HUES64 (cell line): ENCODE data around the gene ARHGAP18.

Experiments used
- H3K27ac ChIP-seq: 2 replicates; pipeline ENCODE4 v1.7.0; 2013; ENCODE audit warnings: low read depth, low read length, inconsistent platforms
- H3K27me3 ChIP-seq: 2 replicates; pipeline ENCODE4 v1.6.1; 2013; ENCODE audit warnings: mild to moderate bottlenecking, low read length; ENCODE audit not compliant: insufficient read depth
- H3K36me3 ChIP-seq: 2 replicates; pipeline ENCODE4 v1.6.1; 2013; ENCODE audit warnings: mild to moderate bottlenecking, low read length; ENCODE audit not compliant: insufficient read depth
- H3K4me1 ChIP-seq: 2 replicates; pipeline ENCODE4 v1.6.1; 2013; ENCODE audit warnings: mild to moderate bottlenecking, low read length, moderate library complexity; ENCODE audit not compliant: insufficient read depth
- H3K4me3 ChIP-seq: 2 replicates; pipeline ENCODE4 v1.5.1; 2013; ENCODE audit warnings: mild to moderate bottlenecking, low read length, moderate library complexity
- H3K9ac ChIP-seq: 2 replicates; pipeline ENCODE4 v1.6.1; 2013; ENCODE audit warnings: mild to moderate bottlenecking, low read depth, low read length
- H3K9me3 ChIP-seq: 2 replicates; pipeline ENCODE4 v1.6.1; 2013; ENCODE audit warnings: low read depth, low read length; ENCODE audit not compliant: insufficient read depth
- WGBS: fragments of 150-250, 120-280 bp; methylation state at CpG from one replicate; pipeline ENCODE4 v1.1.7; 2013; ENCODE audit warnings: missing lambda C conversion rate; 5-methylcytosine and 5-hydroxymethylcytosine counted together

Gene ARHGAP18

GRCh38 chr6:129665555-129665954 is 44.4 kb downstream of the ARHGAP18 start:
- Histone ChIP-seq H3K4me3 (no peak overlapping the region), H3K27me3 (no peaks in the 10 kb centered on the region), H3K4me1 (peaks cover 12% of the 10 kb centered on the region), H3K9ac (no peak overlapping the region), H3K9me3 (no peaks in the 10 kb centered on the region), H3K36me3 (no peaks in the 10 kb centered on the region), H3K27ac (no peak overlapping the region)
- WGBS, result 88% methylated on average over 2 of the region's 3 CpGs

GRCh38 chr6:129663531-129663930 is 46.4 kb downstream of the ARHGAP18 start:
- no peak overlapping the region for H3K9ac ChIP-seq
- peaks cover 9% of the 10 kb centered on the region for H3K4me1 ChIP-seq
- 95% methylated on average over 3 of the region's 3 CpGs for WGBS
- H3K36me3 ChIP-seq, result no peaks in the 10 kb centered on the region
- no peak overlapping the region for H3K4me3 ChIP-seq
- no peaks in the 10 kb centered on the region for H3K9me3 ChIP-seq
- H3K27me3 ChIP-seq, result no peaks in the 10 kb centered on the region
- no peak overlapping the region for H3K27ac ChIP-seq

GRCh38 chr6:129662980-129663431 is 47.0 kb downstream of the ARHGAP18 start:
- H3K9ac ChIP-seq, result no peak overlapping the region
- no peaks in the 10 kb centered on the region for H3K36me3 ChIP-seq
- H3K27ac ChIP-seq, result no peak overlapping the region
- H3K9me3 ChIP-seq, result no peaks in the 10 kb centered on the region
- peaks cover 8% of the 10 kb centered on the region for H3K4me1 ChIP-seq
- WGBS, result 94% methylated on average over 3 of the region's 4 CpGs
- no peak overlapping the region for H3K4me3 ChIP-seq
- no peaks in the 10 kb centered on the region for H3K27me3 ChIP-seq

- Histone ChIP-seq H3K9me3 (no peaks in the 10 kb centered on the region), H3K36me3 (no peaks in the 10 kb centered on the region), H3K4me1 (peaks cover 3% of the 10 kb centered on the region; the same call in 1 of the 2 replicates), H3K9ac (no peak overlapping the region), H3K27me3 (no peaks in the 10 kb centered on the region), H3K27ac (no peak overlapping the region), H3K4me3 (no peak overlapping the region)
- 93% methylated on average over 2 of the region's 2 CpGs for WGBS
Observed at GRCh38 chr6:129662406-129662766, 47.6 kb downstream of the ARHGAP18 start.

DNA sequence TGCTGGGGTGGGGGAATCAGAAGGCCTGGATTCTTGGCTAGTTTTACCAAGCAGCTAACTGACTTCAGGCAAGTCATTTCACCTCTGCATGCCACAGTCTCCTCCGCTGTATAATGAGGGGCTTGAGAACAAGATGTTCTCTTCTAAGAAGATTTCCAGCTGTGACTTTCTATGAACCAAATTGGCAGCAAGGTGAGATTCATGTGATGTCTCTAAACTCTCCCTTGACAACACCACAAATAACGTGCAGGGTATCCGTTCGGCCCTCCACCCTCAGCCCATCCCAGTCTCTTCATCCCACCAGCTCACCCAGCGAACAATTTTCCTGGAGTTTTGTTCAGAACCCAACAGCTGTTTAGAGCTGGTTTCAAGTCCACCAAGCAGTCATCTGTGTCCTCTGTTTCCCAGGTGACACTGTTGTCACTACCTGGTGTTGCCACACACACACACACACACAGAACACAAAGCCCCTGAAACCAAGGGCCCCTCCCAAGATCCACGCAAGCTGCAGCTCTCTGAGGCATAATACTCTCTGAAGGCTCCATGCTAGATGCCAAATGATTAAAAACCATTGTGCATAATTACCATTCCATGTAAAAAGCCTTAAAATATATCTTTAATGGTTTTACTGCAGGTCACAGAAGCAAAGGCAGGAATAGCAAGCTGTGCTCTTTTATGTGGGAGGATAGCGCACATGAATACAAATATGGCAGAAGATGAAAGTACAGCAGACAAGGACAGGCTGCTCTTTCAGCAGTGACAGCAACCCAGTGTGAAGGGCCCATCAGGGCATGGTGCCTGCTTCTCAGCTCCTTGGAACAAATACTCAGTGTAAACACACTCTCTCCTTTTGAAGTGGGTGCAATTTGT is 48.2 kb downstream of the ARHGAP18 start:
- Histone ChIP-seq H3K4me1 (peaks cover 3% of the 10 kb centered on the region; the same call in 1 of the 2 replicates), H3K27me3 (no peaks in the 10 kb centered on the region), H3K4me3 (no peak overlapping the region), H3K27ac (no peak overlapping the region), H3K9me3 (no peaks in the 10 kb centered on the region), H3K9ac (no peak overlapping the region), H3K36me3 (no peaks in the 10 kb centered on the region)
- WGBS, result 89% methylated on average over 7 of the region's 7 CpGs

DNA sequence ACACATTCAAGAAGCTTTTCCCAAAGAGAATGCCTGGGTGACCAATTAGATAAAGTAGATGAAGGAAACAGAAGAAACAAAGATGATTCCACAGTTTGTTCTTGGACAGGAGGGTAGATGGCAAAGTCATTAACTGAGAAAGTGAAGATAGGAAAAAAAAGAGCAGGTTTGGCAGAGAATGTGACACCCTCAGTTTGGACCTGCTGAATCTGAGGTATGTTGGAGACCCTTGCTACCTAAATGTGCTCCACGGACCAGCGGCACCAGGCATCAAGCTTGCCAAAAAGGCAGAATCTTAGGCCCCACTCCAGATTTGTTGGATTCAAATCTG is 49.7 kb downstream of the ARHGAP18 start:
- H3K36me3 ChIP-seq, result no peaks in the 10 kb centered on the region
- H3K9ac ChIP-seq, result no peak overlapping the region
- WGBS, result 97% methylated on average over 2 of the region's 2 CpGs
- H3K4me3 ChIP-seq, result no peak overlapping the region
- peaks cover 3% of the 10 kb centered on the region; the same call in 1 of the 2 replicates for H3K4me1 ChIP-seq
- no peak overlapping the region for H3K27ac ChIP-seq
- no peaks in the 10 kb centered on the region for H3K9me3 ChIP-seq
- no peaks in the 10 kb centered on the region for H3K27me3 ChIP-seq

DNA sequence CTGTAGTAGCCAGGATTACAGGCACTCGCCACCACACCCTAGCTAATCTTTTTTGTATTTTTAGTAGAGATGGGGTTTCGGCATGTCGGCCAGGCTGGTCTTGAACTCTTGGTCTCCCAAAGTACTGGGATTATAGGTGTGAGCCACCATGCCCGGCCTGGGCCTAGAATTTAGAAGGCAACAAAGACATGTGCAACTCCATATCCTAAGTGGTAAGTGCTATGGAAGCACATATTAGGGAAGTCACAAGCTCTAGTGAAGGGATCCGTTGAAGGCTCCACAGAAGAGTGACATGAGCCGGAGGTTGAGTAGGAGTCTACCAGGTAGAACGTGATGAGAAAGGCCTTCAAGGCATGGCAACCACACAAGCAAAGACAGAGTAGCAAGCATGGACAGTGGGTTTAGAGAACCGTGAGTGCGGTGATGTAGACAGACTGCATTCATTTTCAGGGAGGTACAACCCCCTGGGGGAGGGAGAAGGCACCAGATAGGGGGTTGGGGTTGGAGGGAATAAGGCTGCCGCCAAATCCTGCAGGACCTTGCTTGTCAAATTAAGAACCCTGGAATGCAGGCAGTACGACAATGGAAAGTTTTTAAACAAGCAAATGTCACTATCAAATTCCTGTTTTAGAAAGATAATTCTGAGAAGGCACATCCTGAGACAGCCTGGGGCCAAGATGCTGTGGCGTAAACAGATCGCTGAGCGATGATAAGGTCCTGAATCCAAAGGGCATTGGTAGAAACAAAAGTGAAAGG is 50.2 kb downstream of the ARHGAP18 start:
- no peak overlapping the region for H3K9ac ChIP-seq
- peaks cover 3% of the 10 kb centered on the region; the same call in 1 of the 2 replicates for H3K4me1 ChIP-seq
- WGBS, result 89% methylated on average over 14 of the region's 14 CpGs
- H3K9me3 ChIP-seq, result no peaks in the 10 kb centered on the region
- no peak overlapping the region for H3K4me3 ChIP-seq
- no peak overlapping the region for H3K27ac ChIP-seq
- H3K36me3 ChIP-seq, result no peaks in the 10 kb centered on the region
- no peaks in the 10 kb centered on the region for H3K27me3 ChIP-seq

DNA sequence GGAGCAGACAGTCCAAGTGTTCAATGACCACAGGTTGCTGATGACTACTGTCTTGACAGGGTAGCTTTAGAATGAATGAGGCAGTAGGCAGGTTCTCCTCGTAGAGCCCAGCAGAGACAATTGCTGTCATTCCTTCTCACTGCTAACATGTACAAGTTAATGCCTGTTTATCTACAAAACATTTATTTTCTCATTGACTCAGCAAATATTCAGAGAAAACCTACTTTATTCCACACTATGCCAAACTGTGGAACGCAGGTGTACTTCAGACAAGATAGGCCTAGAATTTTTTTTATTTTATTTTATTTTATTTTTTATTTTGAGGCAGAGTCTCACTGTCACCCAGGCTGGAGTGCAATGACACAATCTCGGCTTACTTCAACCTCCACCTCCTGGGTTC is 50.8 kb downstream of the ARHGAP18 start:
- H3K9me3 ChIP-seq, result no peaks in the 10 kb centered on the region
- WGBS, result 90% methylated on average over 2 of the region's 3 CpGs
- no peaks in the 10 kb centered on the region for H3K36me3 ChIP-seq

GRCh38 chr6:129657483-129657882 is 52.5 kb downstream of the ARHGAP18 start:
- Histone ChIP-seq H3K4me3 (no peak overlapping the region), H3K4me1 (peaks cover 3% of the 10 kb centered on the region; the same call in 1 of the 2 replicates), H3K9me3 (no peaks in the 10 kb centered on the region), H3K27me3 (no peaks in the 10 kb centered on the region), H3K27ac (no peak overlapping the region), H3K36me3 (no peaks in the 10 kb centered on the region), H3K9ac (no peak overlapping the region)
- WGBS, result 97% methylated on average over 3 of the region's 3 CpGs

More for the DNA sequence above, 50.8 kb downstream of the ARHGAP18 start:
- H3K27ac ChIP-seq, result no peak overlapping the region
- no peak overlapping the region for H3K9ac ChIP-seq
- H3K27me3 ChIP-seq, result no peaks in the 10 kb centered on the region
- H3K4me1 ChIP-seq, result peaks cover 3% of the 10 kb centered on the region; the same call in 1 of the 2 replicates
- no peak overlapping the region for H3K4me3 ChIP-seq

DNA sequence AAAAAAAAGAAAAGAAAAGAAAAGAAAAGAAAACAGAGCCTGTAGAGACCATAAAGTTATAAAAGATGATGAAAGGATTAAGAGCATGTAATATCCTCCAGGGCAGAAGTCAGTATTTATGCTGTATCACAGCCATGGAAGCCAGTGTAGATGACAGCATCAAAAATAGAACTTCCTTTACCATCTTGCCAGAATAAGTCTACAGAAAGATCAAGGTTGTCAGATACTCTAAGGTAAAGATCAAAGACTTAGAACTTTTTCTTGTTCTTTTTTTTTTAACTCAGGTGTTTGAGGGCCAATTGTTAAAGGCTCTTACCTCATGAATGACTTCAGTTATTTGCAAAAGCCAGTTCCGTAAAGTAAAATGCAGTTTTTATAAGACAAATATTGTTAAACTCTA is 54.6 kb downstream of the ARHGAP18 start:
- H3K27me3 ChIP-seq, result no peaks in the 10 kb centered on the region
- no peak overlapping the region for H3K27ac ChIP-seq
- peaks cover 3% of the 10 kb centered on the region; the same call in 1 of the 2 replicates for H3K4me1 ChIP-seq
- no peaks in the 10 kb centered on the region for H3K9me3 ChIP-seq
- no peak overlapping the region for H3K4me3 ChIP-seq
- 100% methylated on average over 1 of the region's 1 CpG for whole genome bisulfite sequencing
- H3K36me3 ChIP-seq, result no peaks in the 10 kb centered on the region
- H3K9ac ChIP-seq, result no peak overlapping the region

DNA sequence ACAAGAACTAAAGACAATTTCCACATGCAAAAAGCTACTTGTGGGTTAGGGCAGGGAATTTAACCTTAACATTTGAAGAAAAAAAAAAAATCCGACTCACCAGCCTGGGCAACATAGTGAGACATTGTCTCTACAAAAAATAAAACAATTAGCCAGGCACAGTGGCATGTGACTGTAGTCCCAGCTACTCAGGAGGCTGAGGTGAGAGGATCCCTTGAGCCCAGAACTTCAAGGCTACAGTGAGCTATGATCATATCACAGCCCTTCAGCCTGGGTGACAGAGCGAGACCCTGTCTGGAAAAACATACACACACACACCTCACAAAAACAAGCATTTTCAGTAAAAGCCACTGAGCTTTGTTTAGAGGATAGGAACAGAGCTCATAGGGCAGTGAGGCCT is 56.2 kb downstream of the ARHGAP18 start:
- H3K36me3 ChIP-seq, result no peaks in the 10 kb centered on the region
- peaks cover under 1% of the 10 kb centered on the region; the same call in 1 of the 2 replicates for H3K4me1 ChIP-seq
- H3K4me3 ChIP-seq, result no peak overlapping the region
- H3K9me3 ChIP-seq, result no peaks in the 10 kb centered on the region
- H3K9ac ChIP-seq, result no peak overlapping the region
- WGBS, result 75% methylated on average over 1 of the region's 2 CpGs
- H3K27me3 ChIP-seq, result no peaks in the 10 kb centered on the region
- no peak overlapping the region for H3K27ac ChIP-seq
